Hepatocyte (in vitro differentiated cells): Measurements from ENCODE around the gene CMTM6.

Source experiments
- CTCF ChIP-seq: fragments of 200-600 bp; sonication (generic); IDR thresholded peaks from 2 replicates; pipeline ENCODE4 v1.5.1; 2016; ENCODE audit warnings: antibody characterized with exemption, mild to moderate bottlenecking; ENCODE audit not compliant: poor library complexity
- EZH2 ChIP-seq: fragments of 200-600 bp; sonication (generic); IDR thresholded peaks from 2 replicates; pipeline ENCODE4 v1.6.1; 2016; ENCODE audit warnings: antibody characterized with exemption, mild to moderate bottlenecking, borderline replicate concordance
- EZH2phosphoT487 ChIP-seq: fragments of 200-600 bp; sonication (generic); IDR thresholded peaks from one replicate; pipeline ENCODE4 v1.6.1; 2018; ENCODE audit warnings: antibody characterized with exemption, mild to moderate bottlenecking, low read depth, moderate library complexity; ENCODE audit not compliant: unreplicated experiment, severe bottlenecking

GRCh38 chr3:32449691-32450090, 53.0 kb downstream of the CMTM6 start:
- TF ChIP-seq EZH2: no peak
- no peak for TF ChIP-seq CTCF
- TF ChIP-seq EZH2phosphoT487: no peak
